IPS-18c (cell line): Measurements from ENCODE around the gene PIGV.
"Not testable (repeated sequence)": the region's sequence is repeated elsewhere in the genome, so short reads cannot be mapped to it uniquely, and the experiment has no call there.

Source experiments
- H3K4me3 ChIP-seq: 2 replicates; pipeline ENCODE4 v1.7.0; 2013; ENCODE audit warnings: low read depth, mild to moderate bottlenecking, low read length, moderate library complexity; ENCODE audit not compliant: insufficient read depth
- H3K9me3 ChIP-seq: one replicate; pipeline ENCODE4 v1.6.1; 2013; ENCODE audit warnings: mild to moderate bottlenecking, low read length, moderate library complexity; ENCODE audit not compliant: control insufficient read depth, insufficient read depth

PIGV gene

GRCh38 chr1:26786437-26787380 lies 1.0 kb upstream of the PIGV start:
- Histone ChIP-seq H3K9me3 (peaks cover 2% of the 10 kb centered on the region), H3K4me3 (peak overlapping the region; percentile 93; the same call in 1 of the 2 replicates)

GRCh38 chr1:26787381-26787705 lies 407 bp upstream of the PIGV start:
- H3K9me3 ChIP-seq, result peaks cover 2% of the 10 kb centered on the region
- H3K4me3 ChIP-seq, result peak overlapping the region; percentile 93

- Histone ChIP-seq H3K4me3 (peak overlapping the region; percentile 93), H3K9me3 (no peaks in the 10 kb centered on the region)
Measured at GRCh38 chr1:26788515-26788785, 700 bp downstream of the PIGV start.

GRCh38 chr1:26788836-26789611 lies 1.3 kb downstream of the PIGV start:
- Histone ChIP-seq H3K4me3 (peak overlapping the region; percentile 93), H3K9me3 (no peaks in the 10 kb centered on the region)

GRCh38 chr1:26789612-26789865 lies 1.8 kb downstream of the PIGV start:
- H3K9me3 ChIP-seq, result no peaks in the 10 kb centered on the region

GRCh38 chr1:26789931-26790330 lies 2.2 kb downstream of the PIGV start:
- Histone ChIP-seq H3K9me3 (no peaks in the 10 kb centered on the region), H3K4me3 (no peak overlapping the region)

More at GRCh38 chr1:26789612-26789865, 1.8 kb downstream of the PIGV start:
- no peak overlapping the region for H3K4me3 ChIP-seq

GRCh38 chr1:26790551-26790953 lies 2.8 kb downstream of the PIGV start:
- H3K4me3 ChIP-seq, result no peak overlapping the region
- no peaks in the 10 kb centered on the region for H3K9me3 ChIP-seq

GRCh38 chr1:26791148-26791547 lies 3.4 kb downstream of the PIGV start:
- Histone ChIP-seq H3K4me3 (no peak overlapping the region), H3K9me3 (no peaks in the 10 kb centered on the region)

- H3K9me3 ChIP-seq, result no peaks in the 10 kb centered on the region
- no peak overlapping the region for H3K4me3 ChIP-seq
Measured at GRCh38 chr1:26791626-26792025, 3.9 kb downstream of the PIGV start.

GRCh38 chr1:26792924-26793323 lies 5.2 kb downstream of the PIGV start:
- H3K9me3 ChIP-seq, result no peaks in the 10 kb centered on the region
- no peak overlapping the region for H3K4me3 ChIP-seq

GRCh38 chr1:26794391-26794790 lies 6.6 kb downstream of the PIGV start:
- no peak overlapping the region for H3K4me3 ChIP-seq
- no peaks in the 10 kb centered on the region for H3K9me3 ChIP-seq

GRCh38 chr1:26797627-26798026 lies 9.9 kb downstream of the PIGV start:
- no peak overlapping the region for H3K4me3 ChIP-seq
- H3K9me3 ChIP-seq, result peaks cover 3% of the 10 kb centered on the region

GRCh38 chr1:26799479-26800142 lies 11.9 kb downstream of the PIGV start:
- no peak overlapping the region for H3K4me3 ChIP-seq
- H3K9me3 ChIP-seq, result peaks cover 3% of the 10 kb centered on the region

GRCh38 chr1:26803932-26804331 lies 16.2 kb downstream of the PIGV start:
- not testable (repeated sequence) for H3K4me3 ChIP-seq, H3K9me3 ChIP-seq

- H3K4me3 ChIP-seq, H3K9me3 ChIP-seq: not testable (repeated sequence)
Measured at GRCh38 chr1:26810105-26810504, 22.4 kb downstream of the PIGV start.

GRCh38 chr1:26811057-26811456 lies 23.3 kb downstream of the PIGV start:
- H3K4me3 ChIP-seq, result no peak overlapping the region
- H3K9me3 ChIP-seq, result peaks cover 6% of the 10 kb centered on the region

- peaks cover 6% of the 10 kb centered on the region for H3K9me3 ChIP-seq
- H3K4me3 ChIP-seq, result no peak overlapping the region
Measured at GRCh38 chr1:26811708-26812107, 24.0 kb downstream of the PIGV start.

- Histone ChIP-seq H3K4me3 (no peak overlapping the region), H3K9me3 (peaks cover 6% of the 10 kb centered on the region)
Measured at GRCh38 chr1:26814377-26814776, 26.6 kb downstream of the PIGV start.
